ENCODE measurements around the gene TRIO.
A peak's percentile ranks its signal among the peaks of the same experiment; 100 is the strongest.

TRIO gene

GRCh38 chr5:14138608-14139540 lies 4.3 kb upstream of the TRIO start:
- no peak for DNase-seq (ENCODE audit: low read depth)
- TF ChIP-seq CTCF (IDR thresholded peaks at IDR 0.05; ENCODE audit: control insufficient read depth, extremely low read depth, insufficient read depth): no peak
- H3K4me3 ChIP-seq (ENCODE audit: low read depth, low read length): no peak overlapping the region

GRCh38 chr5:14141764-14142163 lies 1.4 kb upstream of the TRIO start:
- no peak for DNase-seq (ENCODE audit: low read depth)
- H3K4me3 ChIP-seq (ENCODE audit: low read depth, low read length): no peak overlapping the region
- TF ChIP-seq CTCF (IDR thresholded peaks at IDR 0.05; ENCODE audit: control insufficient read depth, extremely low read depth, insufficient read depth): no peak

GRCh38 chr5:14142202-14142826 lies 828 bp upstream of the TRIO start:
- H3K4me3 ChIP-seq (ENCODE audit: low read depth, low read length): peak overlapping the region; percentile 64
- TF ChIP-seq CTCF (IDR thresholded peaks at IDR 0.05; ENCODE audit: control insufficient read depth, extremely low read depth, insufficient read depth): no peak
- no peak for DNase-seq (ENCODE audit: low read depth)

- no peak for TF ChIP-seq CTCF (IDR thresholded peaks at IDR 0.05; ENCODE audit: control insufficient read depth, extremely low read depth, insufficient read depth)
- DNase-seq (ENCODE audit: low read depth): no peak
- peak overlapping the region; percentile 68 for H3K4me3 ChIP-seq (ENCODE audit: low read depth, low read length)
Observed at GRCh38 chr5:14143546-14143840, 351 bp downstream of the TRIO start.

GRCh38 chr5:14143841-14144585 lies 871 bp downstream of the TRIO start:
- H3K4me3 ChIP-seq (ENCODE audit: low read depth, low read length): peak overlapping the region; percentile 68
- no peak for TF ChIP-seq CTCF (IDR thresholded peaks at IDR 0.05; ENCODE audit: control insufficient read depth, extremely low read depth, insufficient read depth)
- no peak for DNase-seq (ENCODE audit: low read depth)

- DNase-seq (ENCODE audit: low read depth): peak; percentile 53
- H3K4me3 ChIP-seq (ENCODE audit: low read depth, low read length): peak overlapping the region; percentile 68
- TF ChIP-seq CTCF (IDR thresholded peaks at IDR 0.05; ENCODE audit: control insufficient read depth, extremely low read depth, insufficient read depth): no peak
Observed at GRCh38 chr5:14144586-14145434, 1.7 kb downstream of the TRIO start.
